ENCODE results near the gene RGS19. TPM values are rescaled to one million over a fixed set of nuclear protein-coding genes. Genes with fewer than 3 reads are reported as not detected.

RGS19 gene
- total RNA-seq, 1 experiment from 2014 or later: 29.3 TPM

DNA sequence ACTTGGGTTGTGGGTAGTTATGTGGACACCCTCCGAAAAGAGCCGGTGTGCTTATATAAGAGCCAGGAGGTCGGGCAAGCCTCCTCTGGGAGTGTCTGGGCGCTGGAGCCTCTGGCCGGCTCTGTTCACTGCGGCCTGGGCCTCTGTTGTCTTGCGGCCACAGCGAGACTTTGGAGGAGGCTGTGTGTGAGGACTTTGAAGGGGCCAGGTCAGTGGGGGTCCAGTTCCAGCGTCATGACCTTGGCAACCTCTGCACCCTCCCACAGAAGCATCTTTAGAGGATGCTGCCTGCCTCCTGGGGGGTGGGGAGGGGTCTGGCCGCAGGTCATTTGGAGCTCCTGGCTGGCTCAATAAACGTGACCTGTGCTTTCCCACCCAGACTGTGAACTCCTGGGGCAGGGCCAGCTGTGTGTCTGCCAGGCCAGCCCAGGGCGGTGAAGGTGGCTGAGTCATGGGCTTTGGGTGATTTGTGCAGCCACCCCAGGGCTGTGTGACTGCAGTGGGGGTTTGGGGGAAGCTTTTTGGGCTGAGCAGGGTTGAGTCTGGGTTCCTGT lies 15.1 kb downstream of the RGS19 start:
- DNase-seq (ENCODE audit: low spot score): peak; percentile 90

GRCh38 chr20:64063389-64064144 lies 15.8 kb downstream of the RGS19 start:
- no peak for DNase-seq (ENCODE audit: low spot score)

GRCh38 chr20:64062596-64063388 lies 16.5 kb downstream of the RGS19 start, which contains the start of gene TCEA2:
Gene TCEA2, plus strand, starts transcription at chr20:64063198. Its CDS starts 115 bp downstream, at chr20:64063313.
- DNase-seq (ENCODE audit: low spot score): peak; percentile 93

GRCh38 chr20:64062276-64062595 lies 17.1 kb downstream of the RGS19 start:
- DNase-seq (ENCODE audit: low spot score): no peak

DNA sequence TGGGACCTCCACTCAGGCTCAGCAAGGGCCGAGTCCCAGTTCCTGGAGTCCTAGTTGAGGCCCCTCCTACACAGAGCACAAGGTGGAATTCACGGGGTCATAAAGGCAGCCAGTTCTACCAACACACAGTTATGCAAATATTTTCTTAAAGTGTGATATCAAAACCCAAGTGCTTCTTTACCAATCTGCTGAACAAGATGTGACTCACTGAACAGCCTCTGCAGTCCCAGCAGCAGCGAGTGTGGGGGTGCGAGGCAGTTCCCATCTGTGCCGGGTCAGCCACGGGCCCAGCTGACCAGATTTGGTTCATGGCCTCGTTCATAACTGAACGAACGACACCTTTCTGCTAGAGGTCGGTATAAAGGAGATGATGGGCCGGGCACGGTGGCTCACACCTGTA lies 20.8 kb downstream of the RGS19 start:
- DNase-seq (ENCODE audit: low spot score): no peak

DNA sequence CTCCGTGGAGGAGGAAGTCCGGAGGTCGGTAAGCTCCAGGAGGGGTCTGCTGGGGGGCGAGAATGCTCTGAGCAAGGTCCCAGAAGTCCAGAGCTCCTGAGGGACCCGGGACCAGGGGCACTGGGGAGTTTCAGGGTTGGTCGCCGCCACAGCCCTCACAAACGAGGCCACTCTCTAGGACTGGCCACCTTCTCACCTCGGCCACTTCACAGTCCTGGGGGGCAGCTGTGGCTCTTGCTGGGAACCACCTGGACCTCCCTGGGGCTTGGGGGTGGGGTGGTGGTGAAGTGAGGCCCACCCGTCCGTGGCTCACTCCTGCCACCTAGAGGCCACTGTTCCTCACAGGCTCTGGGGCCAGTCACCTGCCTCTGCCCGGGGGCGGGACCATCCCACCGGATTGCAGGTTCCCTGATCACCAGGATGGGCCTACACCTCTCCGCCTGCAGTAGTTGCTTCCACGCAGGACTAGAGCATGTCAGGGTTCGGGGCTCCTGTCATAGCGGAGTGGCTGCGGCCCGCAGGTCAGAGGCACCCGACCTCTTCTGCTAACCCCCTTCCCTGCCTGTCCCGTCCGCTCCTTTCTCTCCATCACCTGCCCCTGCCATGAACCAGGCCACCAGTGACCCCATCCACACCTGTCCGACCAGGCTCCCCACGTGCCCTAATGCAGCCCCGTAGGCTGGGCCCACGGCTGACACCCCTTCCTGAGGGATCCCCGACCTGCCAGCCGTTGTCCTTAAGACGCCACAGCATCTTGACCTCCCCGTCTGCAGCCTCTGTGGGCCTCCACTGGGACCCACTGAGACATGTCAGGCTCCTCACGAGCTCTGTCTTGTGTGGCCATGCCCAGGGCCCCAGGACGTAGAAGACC lies 21.5 kb downstream of the RGS19 start:
- peak; percentile 73 for DNase-seq (ENCODE audit: low spot score)

- no peak for DNase-seq (ENCODE audit: low spot score)
Observed at GRCh38 chr20:64056889-64057627, 22.3 kb downstream of the RGS19 start.

DNA sequence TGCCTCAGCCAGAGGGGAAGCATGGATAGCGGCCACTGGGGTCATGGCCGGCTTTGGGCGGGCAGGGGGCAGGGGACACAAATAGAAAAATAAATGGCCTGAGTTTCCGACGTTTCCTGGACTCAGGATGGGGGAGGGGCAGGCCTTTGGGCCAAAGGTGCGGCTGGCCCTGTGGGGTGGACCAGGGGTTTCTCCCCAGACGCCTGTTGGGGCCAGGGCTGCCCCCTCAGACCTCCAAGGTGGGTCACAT lies 22.8 kb downstream of the RGS19 start:
- no peak for DNase-seq (ENCODE audit: low spot score)

- DNase-seq (ENCODE audit: low spot score): peak; percentile 68
Observed at GRCh38 chr20:64055893-64056638, 23.3 kb downstream of the RGS19 start.

DNA sequence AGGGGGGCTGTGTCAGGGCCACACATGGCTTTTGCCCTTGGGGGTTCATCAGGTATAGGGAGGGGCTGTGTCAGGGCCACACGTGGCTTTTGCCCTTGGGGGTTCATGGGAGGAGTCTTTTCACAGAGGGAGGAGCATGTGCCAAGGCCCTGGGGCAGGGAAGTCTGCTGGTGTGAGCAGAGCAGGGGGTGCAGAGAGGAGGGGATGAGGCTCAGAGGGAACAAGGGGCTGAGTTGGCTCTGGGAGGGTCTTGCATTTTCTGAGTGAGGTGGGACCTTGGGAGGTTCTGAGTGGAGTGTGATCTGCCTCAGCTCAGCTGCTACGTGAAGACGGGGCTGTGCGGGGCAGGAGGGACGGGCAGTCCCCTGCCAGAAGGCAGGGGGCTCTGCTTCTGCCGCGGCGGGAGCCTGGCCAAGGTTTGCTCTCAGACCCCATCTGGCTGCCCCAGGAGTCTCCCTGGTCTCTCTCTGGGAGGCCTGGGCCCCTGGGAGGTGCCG lies 23.9 kb downstream of the RGS19 start:
- DNase-seq (ENCODE audit: low spot score): no peak

- peak; percentile 66 for DNase-seq (ENCODE audit: low spot score)
Observed at GRCh38 chr20:64053841-64054661, 25.3 kb downstream of the RGS19 start.

DNA sequence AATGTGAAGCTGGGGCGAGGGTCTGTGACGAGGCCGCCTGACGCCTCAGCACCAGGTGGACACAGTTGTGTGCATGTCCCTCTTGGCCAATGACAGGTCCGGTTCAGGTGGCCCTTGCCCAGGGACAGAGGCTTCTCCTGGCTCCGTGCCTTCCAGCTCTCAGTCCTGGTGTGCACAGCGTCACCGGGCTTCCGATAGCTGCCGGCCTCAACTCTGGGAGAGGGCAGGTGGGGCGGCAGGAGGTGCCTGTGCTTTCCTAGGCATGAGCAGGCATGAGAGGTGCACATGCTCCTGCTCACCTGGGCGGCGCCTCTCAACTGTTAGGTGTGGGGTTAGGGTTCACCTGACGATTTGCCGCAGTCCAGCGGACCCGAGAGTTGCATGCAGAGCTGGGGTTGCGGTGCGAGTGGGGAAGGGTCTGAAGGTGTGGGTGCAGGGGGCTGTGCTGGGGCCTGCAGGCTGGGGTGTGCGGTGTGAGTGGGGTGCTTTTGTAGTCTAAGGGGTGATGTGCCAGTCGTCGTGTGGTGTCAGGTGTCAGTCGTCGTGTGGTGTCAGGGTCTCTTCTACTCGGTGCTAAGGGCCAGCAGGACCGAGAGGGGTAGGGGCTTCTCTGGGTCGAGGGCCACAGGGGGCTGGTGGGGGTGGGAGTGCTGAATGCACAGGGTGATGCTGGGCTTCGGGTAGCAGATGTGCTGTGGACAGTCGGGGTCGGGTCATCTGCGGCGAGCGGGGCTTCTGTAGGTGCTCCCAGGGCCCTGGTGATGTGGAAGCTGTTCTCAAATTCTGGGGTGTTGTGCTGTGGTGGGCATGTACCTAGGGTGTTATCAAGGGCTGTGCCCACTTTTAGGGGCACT lies 26.1 kb downstream of the RGS19 start:
- no peak for DNase-seq (ENCODE audit: low spot score)

- DNase-seq (ENCODE audit: low spot score): no peak
Observed at GRCh38 chr20:64052326-64052722, 27.0 kb downstream of the RGS19 start.

DNA sequence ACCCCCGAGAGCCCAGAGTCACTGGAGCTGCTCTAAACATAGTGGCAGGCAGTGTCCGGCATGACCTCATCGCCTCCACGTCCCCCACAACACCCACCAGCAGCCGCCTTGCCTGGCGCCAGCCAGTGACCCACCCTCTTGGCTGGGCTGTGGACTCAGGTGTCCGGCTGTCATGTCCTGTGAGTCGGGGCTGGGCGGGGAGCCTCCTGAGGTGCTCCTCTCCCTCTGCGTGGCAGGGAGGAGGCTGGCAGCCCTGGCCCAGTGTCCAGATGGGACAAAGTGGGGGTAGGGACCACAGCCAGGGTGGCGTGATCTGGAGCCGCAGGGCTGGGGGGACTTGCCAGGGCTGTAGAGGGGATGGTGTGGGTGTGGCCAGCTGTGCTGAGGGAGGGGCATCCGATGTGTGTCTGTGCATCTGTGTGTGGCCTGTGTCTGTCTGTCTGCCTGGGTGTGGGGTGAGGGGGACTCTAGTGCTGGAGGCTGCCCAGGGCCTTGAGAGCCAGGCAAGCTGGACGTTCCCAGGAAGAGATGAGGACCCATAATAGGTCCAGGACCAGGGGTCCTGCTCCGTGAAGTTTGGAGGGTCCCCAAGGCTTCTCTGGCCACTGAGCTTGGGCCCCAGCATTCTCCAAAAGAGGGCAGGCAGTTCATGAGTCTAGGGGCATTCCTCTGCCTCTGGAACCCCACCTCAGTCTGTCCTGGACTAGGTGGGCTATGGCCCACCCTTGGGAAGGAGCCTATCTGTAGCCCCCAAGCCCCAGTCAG lies 27.6 kb downstream of the RGS19 start:
- DNase-seq (ENCODE audit: low spot score): no peak

DNA sequence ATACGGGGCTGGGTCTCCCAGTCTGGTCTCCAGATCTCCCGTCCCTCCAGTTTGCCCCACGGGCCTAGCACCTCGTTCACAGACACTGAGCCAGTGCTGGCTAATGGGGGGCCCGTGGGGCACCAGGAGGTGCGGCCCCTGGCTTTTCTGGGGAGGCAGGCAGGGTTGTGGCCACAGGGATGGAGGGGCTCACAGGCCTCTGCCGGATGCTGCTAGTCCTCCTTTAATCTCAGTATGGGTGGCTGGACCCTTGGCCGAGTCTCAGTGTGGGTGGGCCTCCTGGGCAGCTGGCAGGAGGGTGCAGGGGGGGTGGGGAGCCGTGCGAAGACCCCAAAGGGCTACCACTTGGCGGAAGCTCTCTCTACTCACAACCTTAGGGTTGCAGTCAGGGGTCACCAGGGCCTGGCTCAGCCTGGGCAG lies 28.3 kb downstream of the RGS19 start:
- DNase-seq (ENCODE audit: low spot score): no peak

DNA sequence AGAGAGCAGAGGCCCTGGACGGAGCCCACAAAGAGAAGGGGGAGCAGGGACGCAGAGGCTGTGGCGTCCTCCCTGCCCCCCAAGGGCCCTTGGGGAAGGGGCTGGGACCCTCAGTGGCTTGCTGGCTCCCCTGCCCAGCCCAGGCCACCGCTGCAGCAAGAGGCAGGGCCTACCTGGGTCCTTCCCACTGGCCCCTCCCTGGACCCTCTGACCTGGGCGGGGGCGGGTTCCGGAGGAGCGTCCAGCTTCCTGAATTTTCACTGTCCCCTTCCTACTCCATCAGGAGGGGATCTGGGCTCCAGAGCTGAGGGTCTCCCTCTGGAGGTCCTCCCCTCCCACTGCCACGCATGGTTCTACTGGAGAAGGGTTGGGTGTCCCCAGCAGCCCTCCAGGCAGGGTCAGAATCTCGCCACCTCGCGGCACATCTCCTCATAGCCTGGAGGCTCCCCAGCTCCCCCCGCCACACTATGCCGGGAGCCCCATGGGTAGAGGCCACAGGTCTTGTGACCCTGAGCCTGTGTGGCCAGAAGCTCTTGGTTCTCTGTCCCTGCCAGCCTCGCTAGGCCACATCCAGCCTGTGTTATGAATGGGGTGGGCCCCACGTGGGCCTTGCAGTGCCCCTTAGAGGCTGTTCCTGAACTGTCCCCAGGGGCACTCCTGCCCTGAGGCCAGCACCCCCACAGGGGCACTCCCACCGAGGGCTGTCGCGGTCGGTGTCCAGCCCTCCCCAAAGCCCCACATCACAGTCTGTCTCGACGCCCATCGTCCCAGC lies 28.9 kb downstream of the RGS19 start:
- DNase-seq (ENCODE audit: low spot score): no peak

GRCh38 chr20:64049878-64050260 lies 29.4 kb downstream of the RGS19 start:
- DNase-seq (ENCODE audit: low spot score): no peak
